Stimulated activated CD4-positive, alpha-beta T cell treated with anti-CD3 and anti-CD28 coated beads, Interleukin-15, amount 100 ng/mL, for 48 hours (primary cell): ENCODE measurements around the gene PILRA.

Experiments used
- DNase-seq, 2 donors: peaks; one replicate each; pipeline ENCODE4 v3.0.0-alpha.2; 2020; ENCODE audit warnings: low read depth in 2 of 2

Gene PILRA

DNA sequence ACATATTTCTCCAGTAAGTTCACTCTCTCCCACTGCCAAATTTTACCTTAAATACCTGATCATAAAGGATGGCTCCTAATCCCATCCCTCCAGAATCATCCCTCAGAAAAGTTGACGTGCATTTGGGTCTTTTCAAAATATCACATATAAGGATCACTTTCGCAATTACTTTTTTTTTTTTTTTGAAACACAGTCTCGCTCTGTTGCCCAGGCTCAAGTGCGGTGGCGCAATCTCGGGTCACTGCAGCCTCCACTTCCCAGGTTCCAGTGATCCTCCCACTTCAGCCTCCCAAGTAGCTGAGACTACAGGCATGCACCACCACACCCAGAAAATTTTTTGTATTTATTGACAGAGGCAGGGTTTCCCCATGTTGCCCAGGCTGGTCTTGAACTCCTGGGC is 37.8 kb downstream of the PILRA start:
- no peak for DNase-seq

- no peak for DNase-seq
These were observed 40.1 kb downstream of the PILRA start for GRCh38 chr7:100413346-100413745.

- no peak for DNase-seq
These were observed 40.6 kb downstream of the PILRA start for GRCh38 chr7:100413889-100414288.

DNA sequence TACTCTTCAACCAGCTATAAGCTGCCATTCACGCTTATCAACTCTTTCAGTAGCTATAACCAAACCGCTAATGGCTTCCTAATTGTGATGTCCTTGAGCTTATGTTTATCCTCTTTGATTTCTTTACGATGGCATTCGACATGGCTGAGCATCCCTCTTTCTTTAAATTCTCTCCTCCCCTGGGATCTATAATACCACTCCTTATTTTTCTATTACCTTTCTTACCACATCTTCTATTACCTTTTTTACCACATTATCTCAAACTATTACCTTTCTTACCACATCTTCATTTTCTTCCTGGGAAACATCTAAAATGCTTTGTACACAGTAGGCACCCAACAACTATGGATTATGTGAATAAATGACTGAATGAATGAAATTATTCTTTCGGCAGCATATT is 42.2 kb downstream of the PILRA start:
- DNase-seq = no peak

DNA sequence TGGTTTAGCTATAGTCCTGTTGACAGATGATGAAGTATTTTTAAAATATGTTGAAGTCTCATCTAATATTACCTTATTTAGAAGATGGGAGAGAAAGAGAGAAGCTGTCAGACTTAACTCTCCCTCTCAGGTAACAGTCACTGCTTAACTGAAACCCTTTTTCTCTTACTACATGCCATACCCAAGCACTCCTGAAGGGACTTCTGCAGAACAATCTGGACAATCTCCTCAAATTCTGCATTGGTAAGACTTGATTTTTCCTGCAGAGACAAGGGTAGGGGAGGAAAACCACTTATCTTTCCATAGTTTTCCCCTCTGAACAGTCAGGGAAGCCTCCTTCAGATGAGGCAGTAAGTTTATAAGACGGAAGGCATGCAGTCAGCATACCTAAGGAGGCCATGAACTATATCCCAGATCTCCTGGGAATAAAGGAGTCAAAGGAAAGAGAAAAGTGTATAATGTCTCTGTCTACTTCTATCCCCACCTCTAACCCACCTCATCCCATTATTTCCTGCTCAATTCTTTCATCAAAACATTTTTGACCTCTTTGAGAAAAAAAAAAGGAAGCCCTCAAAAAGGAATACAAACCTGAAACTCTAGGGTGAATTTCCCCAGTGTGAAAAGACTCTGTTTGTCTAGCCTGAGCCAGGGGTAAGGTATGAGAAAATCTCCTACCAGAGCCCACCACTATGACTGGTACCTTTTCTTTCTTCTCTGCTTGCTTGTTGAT is 45.8 kb downstream of the PILRA start:
- no peak for DNase-seq

- DNase-seq = no peak
These were observed 46.5 kb downstream of the PILRA start for GRCh38 chr7:100419660-100420226.

DNA sequence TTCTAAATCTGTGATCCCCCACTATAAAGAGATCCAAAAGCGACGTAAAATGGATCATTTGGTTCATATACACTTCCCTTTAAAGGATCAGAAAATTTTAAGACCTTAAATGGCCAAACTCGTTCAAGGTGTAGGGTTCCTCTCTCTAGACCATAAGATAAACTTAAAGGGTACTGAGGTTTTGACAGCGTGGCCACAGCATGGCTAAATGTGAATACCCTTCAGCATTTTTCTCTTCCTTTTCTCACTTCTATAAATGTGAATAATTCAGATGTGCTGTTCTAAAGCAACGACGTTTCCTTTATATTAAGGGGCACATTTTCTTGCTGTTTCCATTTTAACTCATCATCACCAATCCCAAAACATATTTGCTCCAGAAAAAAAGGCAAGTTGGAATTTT is 50.0 kb downstream of the PILRA start:
- no peak for DNase-seq

- no peak for DNase-seq
These were observed 52.1 kb downstream of the PILRA start for GRCh38 chr7:100425347-100425746.

- no peak for DNase-seq
These were observed 53.2 kb downstream of the PILRA start for GRCh38 chr7:100426516-100426915.

DNA sequence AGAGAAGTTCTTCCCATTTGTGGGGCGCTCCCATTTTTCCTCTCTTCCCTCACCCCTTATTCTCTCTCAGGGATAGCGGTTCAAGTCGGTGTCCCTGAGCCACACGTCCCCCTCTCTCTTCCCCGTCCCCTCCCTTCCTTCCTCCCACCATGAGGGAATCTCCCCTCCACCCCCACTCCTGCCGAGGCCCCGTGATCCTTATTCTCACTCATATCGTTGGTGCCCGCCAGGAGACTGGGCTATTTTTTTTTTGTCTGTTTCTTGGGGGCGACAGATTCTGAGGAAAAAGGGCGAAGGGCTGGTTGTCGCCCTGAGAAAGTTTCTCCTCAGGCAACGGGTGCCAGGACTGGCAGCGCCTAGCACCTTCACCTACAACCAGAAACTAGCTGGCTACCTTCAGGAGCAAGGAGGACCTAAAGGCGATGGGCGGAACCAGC is 54.5 kb downstream of the PILRA start:
- no peak for DNase-seq

GRCh38 chr7:100428199-100428966 is 55.1 kb downstream of the PILRA start, which contains the start of gene ZCWPW1:
Gene ZCWPW1 (minus strand): TSS chr7:100428703. CDS start chr7:100420649, 8,054 bp downstream.
- peak; percentile 94 to 95 for DNase-seq

DNA sequence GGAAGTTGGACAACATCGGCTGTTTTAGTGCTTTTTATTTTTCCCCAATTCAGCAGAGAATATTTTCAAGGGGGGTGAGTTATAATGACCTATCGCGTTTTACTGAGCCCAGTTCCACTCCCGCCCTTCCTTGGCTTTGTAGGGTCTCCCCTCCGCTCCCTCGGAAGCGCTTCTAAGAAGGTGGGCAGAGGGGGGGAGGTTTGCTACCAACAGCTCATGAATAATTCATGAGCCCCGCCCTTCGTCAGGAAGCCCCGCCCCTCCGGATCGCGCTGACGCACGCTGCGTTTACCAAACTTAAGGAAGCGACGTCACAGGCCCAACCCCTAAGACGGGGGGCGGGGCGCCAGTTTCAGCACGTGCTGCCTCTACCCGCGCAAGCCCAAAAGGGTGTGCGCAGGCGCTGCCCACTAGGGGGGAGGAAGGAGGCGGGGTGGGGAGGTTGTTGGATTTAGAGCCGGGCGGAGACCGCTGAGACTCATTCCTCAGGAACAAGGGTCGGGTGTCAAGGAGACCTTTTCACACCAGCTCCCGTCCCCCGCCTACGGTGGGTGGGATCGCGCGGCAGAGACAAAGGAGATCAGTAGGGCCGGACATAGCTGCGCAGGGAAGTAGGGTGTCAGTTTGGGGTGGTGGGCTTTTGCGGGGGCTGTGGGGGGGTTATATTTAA is 55.8 kb downstream of the PILRA start:
- peak; percentile 100 for DNase-seq

- peak; percentile 93 to 94 for DNase-seq
These were observed 56.6 kb downstream of the PILRA start, which contains the start of gene MEPCE for GRCh38 chr7:100429637-100430492. Gene MEPCE (plus strand): TSS chr7:100429831. CDS start chr7:100430019, 188 bp downstream.

DNA sequence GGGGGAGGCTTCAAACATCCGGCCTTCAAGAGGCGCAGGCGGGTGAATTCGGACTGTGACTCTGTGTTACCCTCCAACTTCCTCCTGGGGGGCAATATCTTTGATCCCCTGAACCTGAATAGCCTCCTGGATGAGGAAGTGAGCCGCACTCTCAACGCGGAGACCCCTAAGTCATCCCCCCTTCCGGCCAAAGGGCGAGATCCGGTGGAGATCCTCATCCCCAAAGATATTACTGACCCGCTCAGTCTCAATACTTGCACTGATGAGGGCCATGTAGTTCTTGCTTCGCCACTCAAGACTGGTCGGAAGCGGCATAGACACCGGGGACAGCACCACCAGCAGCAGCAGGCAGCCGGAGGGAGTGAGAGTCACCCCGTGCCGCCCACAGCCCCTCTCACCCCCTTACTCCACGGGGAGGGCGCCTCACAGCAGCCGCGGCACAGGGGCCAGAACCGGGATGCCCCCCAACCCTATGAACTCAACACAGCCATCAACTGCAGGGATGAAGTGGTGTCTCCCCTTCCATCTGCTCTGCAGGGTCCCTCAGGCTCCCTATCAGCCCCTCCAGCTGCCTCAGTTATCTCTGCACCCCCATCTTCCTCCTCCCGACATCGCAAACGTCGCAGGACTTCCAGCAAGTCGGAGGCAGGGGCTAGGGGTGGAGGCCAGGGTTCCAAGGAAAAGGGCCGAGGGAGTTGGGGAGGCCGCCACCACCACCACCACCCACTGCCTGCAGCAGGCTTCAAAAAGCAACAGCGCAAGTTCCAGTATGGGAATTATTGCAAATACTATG is 57.4 kb downstream of the PILRA start:
- DNase-seq = no peak

GRCh38 chr7:100431286-100431735 is 58.0 kb downstream of the PILRA start:
- DNase-seq = no peak

GRCh38 chr7:100432053-100432452 is 58.8 kb downstream of the PILRA start:
- DNase-seq = no peak

- no peak for DNase-seq
These were observed 59.5 kb downstream of the PILRA start for GRCh38 chr7:100432621-100433275.

- no peak for DNase-seq
These were observed 59.9 kb downstream of the PILRA start for GRCh38 chr7:100433276-100433591.

GRCh38 chr7:100433592-100434296 is 60.5 kb downstream of the PILRA start:
- DNase-seq = no peak
